ENCODE data around the gene RHBDF2. TPM values are rescaled to one million over a fixed set of nuclear protein-coding genes. Genes with fewer than 3 reads are reported as not detected.

The RHBDF2 gene
- total RNA-seq, 1 donor from 2014 or later, result 0.79 TPM

DNA sequence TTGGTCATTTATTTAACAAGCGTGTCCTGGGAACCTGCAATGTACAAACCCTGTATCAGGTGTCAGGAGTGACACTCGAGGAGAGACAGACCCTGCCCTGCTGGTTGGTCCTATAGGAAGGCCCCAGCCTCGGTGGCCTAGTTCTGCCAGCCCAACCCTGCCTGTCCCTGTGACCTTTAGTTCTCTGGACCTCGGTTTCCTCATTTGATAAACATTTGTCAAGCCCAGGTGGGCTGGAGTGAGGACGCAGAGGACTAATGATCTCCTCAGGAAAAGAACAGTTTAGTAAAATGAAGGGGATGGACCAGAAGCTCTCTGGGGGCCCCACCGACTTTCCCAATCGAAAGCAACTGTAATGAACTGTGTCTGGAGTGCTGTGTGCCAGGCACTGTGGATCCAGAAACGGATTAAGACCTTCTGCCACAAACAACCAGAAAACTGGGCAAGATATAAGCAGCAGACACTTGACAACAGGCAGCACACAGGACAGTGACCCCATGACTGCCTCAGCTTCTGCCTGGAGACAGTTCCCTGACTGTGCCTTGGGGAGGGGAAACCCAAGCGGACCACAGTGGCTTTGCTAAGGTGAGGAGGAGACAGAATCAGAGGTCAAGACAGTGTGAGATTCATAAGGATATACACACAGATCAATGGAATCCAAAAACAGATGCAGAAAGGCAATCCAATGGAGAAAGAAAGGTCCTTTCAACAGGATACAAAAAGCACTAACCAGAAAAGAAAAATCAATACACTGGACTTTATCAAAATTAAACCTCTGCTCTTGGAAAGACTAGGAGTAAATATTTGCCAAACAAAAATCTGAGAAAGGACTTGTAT is 47.4 kb upstream of the RHBDF2 start:
- Mint-ChIP-seq H3K27ac (no peak overlapping the region), H3K4me1 (peaks cover 16% of the 10 kb centered on the region), H3K36me3 (no peaks in the 10 kb centered on the region), H3K27me3 (ENCODE audit: insufficient read depth, low read depth) (peaks cover 6% of the 10 kb centered on the region), H3K4me3 (no peak overlapping the region), H3K9me3 (no peaks in the 10 kb centered on the region)
- Histone ChIP-seq H3K4me3 (no peak overlapping the region), H3K27me3 (peaks cover 21% of the 10 kb centered on the region), H2AFZ (replicated peaks) (no peak overlapping the region), H3K4me1 (peaks cover 18% of the 10 kb centered on the region), H3K79me2 (ENCODE audit: low read depth) (no peaks in the 10 kb centered on the region), H3K9me3 (ENCODE audit: low read depth) (no peaks in the 10 kb centered on the region), H3K9ac (peak overlapping the region; percentile 9), H3K4me2 (no peak overlapping the region), H3K36me3 (no peaks in the 10 kb centered on the region), H4K20me1 (ENCODE audit: low read depth) (no peaks in the 10 kb centered on the region), H3F3A (ENCODE audit: low read depth) (peaks cover 21% of the 10 kb centered on the region), H3K27ac (no peak overlapping the region)
- TF ChIP-seq EZH2phosphoT487 (IDR thresholded peaks at IDR 0.05), result no peak
- no peak for TF ChIP-seq EZH2 (IDR thresholded peaks at IDR 0.05)
- TF ChIP-seq, protein P1, sequence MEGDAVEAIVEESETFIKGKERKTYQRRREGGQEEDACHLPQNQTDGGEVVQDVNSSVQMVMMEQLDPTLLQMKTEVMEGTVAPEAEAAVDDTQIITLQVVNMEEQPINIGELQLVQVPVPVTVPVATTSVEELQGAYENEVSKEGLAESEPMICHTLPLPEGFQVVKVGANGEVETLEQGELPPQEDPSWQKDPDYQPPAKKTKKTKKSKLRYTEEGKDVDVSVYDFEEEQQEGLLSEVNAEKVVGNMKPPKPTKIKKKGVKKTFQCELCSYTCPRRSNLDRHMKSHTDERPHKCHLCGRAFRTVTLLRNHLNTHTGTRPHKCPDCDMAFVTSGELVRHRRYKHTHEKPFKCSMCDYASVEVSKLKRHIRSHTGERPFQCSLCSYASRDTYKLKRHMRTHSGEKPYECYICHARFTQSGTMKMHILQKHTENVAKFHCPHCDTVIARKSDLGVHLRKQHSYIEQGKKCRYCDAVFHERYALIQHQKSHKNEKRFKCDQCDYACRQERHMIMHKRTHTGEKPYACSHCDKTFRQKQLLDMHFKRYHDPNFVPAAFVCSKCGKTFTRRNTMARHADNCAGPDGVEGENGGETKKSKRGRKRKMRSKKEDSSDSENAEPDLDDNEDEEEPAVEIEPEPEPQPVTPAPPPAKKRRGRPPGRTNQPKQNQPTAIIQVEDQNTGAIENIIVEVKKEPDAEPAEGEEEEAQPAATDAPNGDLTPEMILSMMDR (IDR thresholded peaks at IDR 0.05), result no peak
- DNase-seq (ENCODE audit: low spot score), result no peak

DNA sequence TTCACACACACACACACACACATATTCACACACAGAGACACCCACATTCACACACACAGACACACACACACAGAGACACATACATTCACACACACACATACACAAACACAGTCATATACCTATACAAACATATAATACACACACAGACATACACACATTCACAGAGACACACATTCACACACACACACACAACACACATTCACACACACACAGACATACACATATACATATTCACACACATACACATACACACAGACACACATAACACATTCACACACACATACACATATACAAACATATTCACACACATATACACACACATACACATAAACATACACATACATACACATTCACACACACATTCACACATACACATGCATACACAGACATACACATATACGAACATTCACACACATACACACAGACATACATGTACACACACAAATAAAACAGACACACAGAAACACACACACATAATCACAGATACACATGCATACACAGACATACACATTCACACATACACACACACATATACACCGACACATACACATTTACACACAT is 46.5 kb upstream of the RHBDF2 start:
- Mint-ChIP-seq H3K9me3 (no peaks in the 10 kb centered on the region), H3K27me3 (ENCODE audit: insufficient read depth, low read depth) (peaks cover 6% of the 10 kb centered on the region), H3K4me1 (peaks cover 23% of the 10 kb centered on the region), H3K27ac (no peak overlapping the region), H3K36me3 (no peaks in the 10 kb centered on the region), H3K4me3 (no peak overlapping the region)
- Histone ChIP-seq H3K27ac (no peak overlapping the region), H2AFZ (replicated peaks) (no peak overlapping the region), H3K9me3 (ENCODE audit: low read depth) (no peaks in the 10 kb centered on the region), H3F3A (ENCODE audit: low read depth) (peaks cover 21% of the 10 kb centered on the region), H4K20me1 (ENCODE audit: low read depth) (no peaks in the 10 kb centered on the region), H3K36me3 (no peaks in the 10 kb centered on the region), H3K79me2 (ENCODE audit: low read depth) (no peaks in the 10 kb centered on the region), H3K4me3 (no peak overlapping the region), H3K4me1 (peaks cover 24% of the 10 kb centered on the region), H3K4me2 (no peak overlapping the region), H3K9ac (no peak overlapping the region), H3K27me3 (peaks cover 21% of the 10 kb centered on the region)
- no peak for DNase-seq (ENCODE audit: low spot score)
- TF ChIP-seq, protein P1 (IDR thresholded peaks at IDR 0.05), result no peak
- TF ChIP-seq EZH2 (IDR thresholded peaks at IDR 0.05) (no peak), EZH2phosphoT487 (IDR thresholded peaks at IDR 0.05) (no peak)

DNA sequence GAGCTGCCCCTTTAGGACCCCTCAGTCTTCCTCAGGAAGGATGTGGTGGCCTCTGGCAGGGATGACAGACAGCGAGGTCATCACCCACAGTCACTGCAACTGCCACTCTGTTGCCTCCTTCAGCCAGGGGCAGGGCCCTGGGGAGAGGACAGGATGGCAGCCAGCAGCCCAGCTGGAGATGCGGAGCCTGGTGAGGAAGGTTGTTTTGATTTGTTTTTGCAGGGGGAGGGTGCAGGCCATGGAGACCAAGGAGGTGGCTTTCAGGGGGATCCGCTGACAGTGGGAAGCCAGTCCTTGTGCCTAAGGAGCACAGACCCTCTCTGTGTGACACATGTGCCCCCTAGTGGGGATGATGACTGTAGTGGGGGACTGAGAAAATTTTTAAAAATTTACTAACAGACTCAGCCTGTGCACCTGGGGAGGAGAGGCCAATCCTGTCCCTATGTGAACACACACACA is 46.0 kb upstream of the RHBDF2 start:
- Histone ChIP-seq H3K27ac (no peak overlapping the region), H3K4me1 (peaks cover 24% of the 10 kb centered on the region)

More for the DNA sequence above, 46.0 kb upstream of the RHBDF2 start:
- no peak overlapping the region for H3K4me2 ChIP-seq
- H3K27me3 ChIP-seq, result peaks cover 21% of the 10 kb centered on the region
- no peak overlapping the region for H2AFZ ChIP-seq (replicated peaks)
- H3K27ac Mint-ChIP-seq, result no peak overlapping the region
- TF ChIP-seq EZH2phosphoT487 (IDR thresholded peaks at IDR 0.05), result no peak
- TF ChIP-seq, protein P1 (IDR thresholded peaks at IDR 0.05), result peak; percentile 75
- no peaks in the 10 kb centered on the region for H3K9me3 ChIP-seq (ENCODE audit: low read depth)
- H3K4me1 Mint-ChIP-seq, result peaks cover 27% of the 10 kb centered on the region
- H3K36me3 Mint-ChIP-seq, result no peaks in the 10 kb centered on the region
- no peaks in the 10 kb centered on the region for H4K20me1 ChIP-seq (ENCODE audit: low read depth)
- no peak overlapping the region for H3K9ac ChIP-seq
- peak; percentile 86 for DNase-seq (ENCODE audit: low spot score)
- H3K4me3 Mint-ChIP-seq, result no peak overlapping the region
- H3K36me3 ChIP-seq, result no peaks in the 10 kb centered on the region
- no peak overlapping the region for H3K4me3 ChIP-seq
- H3K79me2 ChIP-seq (ENCODE audit: low read depth), result no peaks in the 10 kb centered on the region
- H3F3A ChIP-seq (ENCODE audit: low read depth), result peaks cover 21% of the 10 kb centered on the region
- H3K27me3 Mint-ChIP-seq (ENCODE audit: insufficient read depth, low read depth), result peaks cover 6% of the 10 kb centered on the region
- H3K9me3 Mint-ChIP-seq, result no peaks in the 10 kb centered on the region

All from neural progenitor cell (in vitro differentiated cells).